GM19324 (cell line): ENCODE measurements around the gene TCF7.

Experiments used
- ATAC-seq: cut with Tn5 transposase; IDR thresholded peaks from one replicate; pipeline ENCODE4 v1.9.1; 2021; ENCODE audit warnings: mild to moderate bottlenecking, moderate library complexity; ENCODE audit not compliant: unreplicated experiment, low FRiP score

The TCF7 gene

DNA sequence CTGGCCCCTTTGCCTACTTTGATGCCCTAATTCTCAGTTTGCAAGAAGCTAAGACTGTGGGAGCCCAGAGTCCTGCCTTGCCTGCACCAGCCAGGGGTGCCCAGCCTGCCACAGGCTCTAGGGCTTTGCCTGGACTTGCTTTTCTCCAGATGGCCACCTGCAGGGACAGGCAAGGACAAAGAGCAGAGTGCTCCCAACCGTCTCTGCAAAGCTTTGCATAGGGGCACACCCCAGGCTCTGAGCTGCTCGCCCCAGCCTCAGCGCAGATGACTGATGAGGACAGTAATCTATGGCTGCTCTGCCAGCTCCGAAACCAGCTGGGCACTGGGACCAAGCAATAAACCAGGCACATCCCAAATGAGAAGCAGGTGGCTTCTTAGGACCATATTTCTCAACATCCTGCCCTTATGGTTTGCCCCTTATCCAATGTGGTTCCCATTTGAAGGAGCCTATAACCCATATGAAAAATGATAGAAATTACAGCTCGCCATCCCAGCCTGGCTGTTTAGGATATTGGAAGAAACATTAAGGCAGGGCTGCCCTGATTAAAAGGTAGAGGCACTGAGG, 25.4 kb upstream of the TCF7 start:
- no peak for ATAC-seq

GRCh38 chr5:134090522-134090921, 24.0 kb upstream of the TCF7 start:
- ATAC-seq: no peak

DNA sequence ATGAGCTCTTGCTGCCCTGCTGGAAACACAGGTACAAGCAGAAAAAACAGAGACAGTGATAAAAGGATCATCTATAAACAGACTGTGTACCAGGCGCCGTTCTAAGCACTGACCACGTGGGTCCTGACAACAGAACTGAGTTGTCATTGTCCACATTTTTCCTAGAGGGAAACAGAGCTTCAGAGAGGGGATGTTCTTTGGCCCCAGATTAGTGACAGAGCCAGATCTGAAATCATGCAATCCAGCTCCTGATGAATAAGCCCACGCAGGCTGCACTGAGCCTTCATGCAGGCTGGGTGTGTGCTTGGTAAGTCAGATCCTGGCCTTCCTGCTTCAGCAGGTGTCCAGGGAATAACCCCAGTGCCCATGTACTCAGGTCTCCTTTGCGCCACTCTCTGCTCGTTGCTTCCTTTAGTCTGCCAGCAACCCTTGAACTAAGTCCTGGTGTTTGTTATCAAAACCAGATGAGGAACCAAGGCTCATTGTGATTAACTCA, 22.8 kb upstream of the TCF7 start:
- no peak for ATAC-seq

DNA sequence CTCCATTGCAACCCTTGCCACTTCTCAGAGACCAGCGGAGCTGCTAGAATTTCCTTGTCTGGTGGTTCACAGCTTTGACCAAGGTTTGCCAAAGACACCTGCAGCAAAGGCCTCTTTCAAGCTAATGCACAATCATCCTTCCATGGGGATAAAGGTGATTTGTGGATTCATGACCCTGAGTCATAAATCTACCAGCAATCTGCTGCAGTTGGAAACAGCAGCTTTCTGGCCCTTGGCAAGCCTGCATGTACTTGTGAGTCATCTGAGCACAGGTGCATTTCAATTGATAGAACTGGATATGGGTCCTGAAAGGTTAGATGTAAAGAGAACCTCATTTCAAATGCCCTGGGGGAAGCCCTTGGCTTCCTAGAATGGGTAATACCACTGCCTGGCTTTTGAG, 21.6 kb upstream of the TCF7 start:
- no peak for ATAC-seq

DNA sequence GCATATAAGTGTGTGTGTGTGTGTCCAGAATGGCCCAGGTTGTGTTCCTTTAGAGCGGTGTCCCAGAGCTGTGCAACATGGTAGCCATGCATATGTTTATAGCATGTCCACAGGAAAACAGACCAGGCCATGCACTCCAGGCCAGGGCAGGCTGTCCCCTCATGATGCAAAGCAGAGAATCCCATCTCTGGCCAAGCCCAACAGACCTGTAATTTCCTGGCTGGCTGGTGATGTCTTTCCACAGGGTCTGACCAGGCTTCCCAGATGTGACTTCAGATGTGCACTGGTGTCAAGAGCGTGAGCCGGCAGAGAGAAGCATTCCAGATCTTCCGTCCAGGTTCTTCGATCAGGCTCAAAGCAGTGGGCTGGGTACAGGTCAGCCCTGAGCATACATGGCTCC, 21.1 kb upstream of the TCF7 start:
- no peak for ATAC-seq

- no peak for ATAC-seq
Observed at GRCh38 chr5:134095293-134095692, 19.2 kb upstream of the TCF7 start.

DNA sequence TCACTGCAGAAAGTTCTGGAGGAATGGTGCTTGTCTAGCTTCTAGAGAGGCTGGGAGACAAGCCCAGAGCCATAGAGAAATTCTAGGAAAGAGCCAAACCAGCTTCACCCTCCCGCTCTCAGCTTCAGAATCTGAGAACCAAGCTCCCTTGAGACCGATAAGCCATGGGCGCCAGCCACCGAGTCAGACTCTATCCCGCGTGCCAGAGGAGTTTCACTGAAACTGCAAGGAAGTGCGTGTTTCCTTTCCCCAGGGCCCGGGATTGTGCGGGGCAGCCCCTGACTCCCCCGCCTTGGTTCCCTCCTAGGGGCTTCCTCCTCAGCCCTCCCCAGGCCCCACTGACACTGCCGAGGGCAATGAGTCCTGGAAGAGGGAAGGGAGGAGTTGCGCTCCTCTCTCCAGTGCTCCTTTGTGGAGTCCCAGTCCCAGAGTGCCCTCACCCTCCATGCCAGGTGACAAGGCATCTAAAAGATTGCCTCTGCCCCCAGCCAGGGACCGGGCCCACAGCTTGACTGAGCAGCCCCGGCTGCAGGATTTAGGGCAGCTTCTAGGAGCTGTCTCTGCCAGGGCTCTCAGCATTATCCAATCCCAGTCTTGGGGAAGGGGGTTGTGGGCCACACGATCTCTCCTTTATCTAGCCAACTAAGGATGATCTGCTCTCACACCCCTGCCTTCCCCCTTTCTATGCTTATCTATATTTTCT, 18.4 kb upstream of the TCF7 start:
- no peak for ATAC-seq

DNA sequence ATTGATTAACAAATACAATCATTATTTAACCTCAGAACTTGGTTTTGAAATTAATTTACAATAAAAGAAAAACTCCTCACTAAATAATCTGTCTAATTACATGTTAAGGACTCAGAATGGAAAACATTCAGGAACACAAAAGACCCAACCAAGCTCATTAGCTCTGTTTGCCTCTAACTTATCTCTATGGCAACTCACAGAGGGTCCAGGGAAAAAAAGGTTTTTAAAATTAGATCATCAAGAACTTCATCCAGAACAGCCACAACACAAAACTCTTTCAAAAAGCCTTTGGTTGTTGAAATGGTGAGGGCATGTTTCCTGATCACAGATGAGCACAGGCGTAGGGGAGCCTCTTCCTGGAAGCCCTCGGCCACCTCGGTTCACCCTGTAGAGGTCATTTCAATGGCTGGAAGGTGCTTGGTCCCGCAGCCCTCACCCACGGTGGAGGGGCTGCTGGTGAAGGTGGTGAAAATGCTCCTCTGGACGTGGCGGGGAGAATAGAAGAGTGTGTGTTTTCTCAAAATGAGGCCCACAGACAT, 17.2 kb upstream of the TCF7 start:
- no peak for ATAC-seq

GRCh38 chr5:134098690-134099089, 15.8 kb upstream of the TCF7 start:
- no peak for ATAC-seq

- no peak for ATAC-seq
Observed at GRCh38 chr5:134099288-134099872, 15.1 kb upstream of the TCF7 start.

GRCh38 chr5:134099939-134100282, 14.6 kb upstream of the TCF7 start:
- no peak for ATAC-seq

- ATAC-seq: peak; percentile 82
Observed at GRCh38 chr5:134100283-134101091, 14.0 kb upstream of the TCF7 start.

- ATAC-seq: no peak
Observed at GRCh38 chr5:134101686-134102439, 12.6 kb upstream of the TCF7 start.

DNA sequence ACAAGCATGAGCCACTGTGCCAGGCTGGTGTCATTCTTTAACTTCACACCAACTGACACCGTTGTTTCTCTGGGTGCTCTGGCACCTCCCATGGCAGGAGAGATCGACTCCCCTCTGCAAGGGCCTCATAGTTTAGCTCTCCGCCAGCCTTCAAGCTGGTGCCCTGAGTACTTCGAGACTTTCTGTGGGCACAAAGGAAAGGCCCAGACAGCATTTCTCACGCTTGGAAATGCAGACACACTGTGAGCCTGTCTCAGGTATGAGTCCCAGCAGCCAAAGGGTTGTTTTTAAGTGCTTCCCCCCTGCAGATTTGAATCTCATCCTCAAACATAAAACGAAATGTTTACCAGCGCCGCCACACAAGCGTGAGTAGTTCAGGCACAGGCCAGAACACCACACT, 11.1 kb upstream of the TCF7 start:
- ATAC-seq: no peak

- ATAC-seq: no peak
Observed at GRCh38 chr5:134103998-134104654, 10.4 kb upstream of the TCF7 start.

DNA sequence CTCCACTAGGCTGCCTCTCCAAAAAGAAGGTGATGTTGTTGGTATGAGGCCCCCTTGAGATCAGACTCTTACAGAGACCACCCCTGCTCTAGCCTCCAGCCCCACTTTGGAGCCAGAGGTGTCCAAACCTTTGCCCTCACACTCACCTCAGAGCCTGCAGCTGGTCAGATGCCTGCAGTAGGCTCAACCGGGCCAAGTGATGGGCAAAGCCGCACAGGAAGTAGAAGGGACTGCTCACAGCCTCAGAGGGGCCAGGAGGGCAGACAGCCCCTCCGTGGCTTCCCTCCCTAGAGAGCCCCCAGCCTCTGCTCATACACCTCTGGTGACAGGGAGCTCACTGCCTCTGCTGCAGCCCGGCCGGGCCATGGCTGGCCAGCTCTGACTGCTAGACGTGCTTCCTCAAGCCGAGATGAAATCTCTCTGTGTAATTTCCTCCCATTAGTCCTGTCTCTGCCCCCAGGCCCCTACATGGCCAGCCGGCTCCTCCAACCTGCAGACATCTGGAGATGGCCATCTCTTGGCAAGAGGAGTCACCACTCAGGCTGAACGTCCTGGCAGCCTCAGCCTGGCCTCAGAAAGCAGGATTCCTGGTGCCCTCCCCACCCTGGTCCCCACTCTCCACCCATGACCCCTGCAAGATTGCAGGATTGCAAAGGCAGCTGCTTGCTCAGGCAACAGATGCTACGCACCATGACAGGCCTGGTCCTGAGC, 7.3 kb upstream of the TCF7 start:
- ATAC-seq: no peak

DNA sequence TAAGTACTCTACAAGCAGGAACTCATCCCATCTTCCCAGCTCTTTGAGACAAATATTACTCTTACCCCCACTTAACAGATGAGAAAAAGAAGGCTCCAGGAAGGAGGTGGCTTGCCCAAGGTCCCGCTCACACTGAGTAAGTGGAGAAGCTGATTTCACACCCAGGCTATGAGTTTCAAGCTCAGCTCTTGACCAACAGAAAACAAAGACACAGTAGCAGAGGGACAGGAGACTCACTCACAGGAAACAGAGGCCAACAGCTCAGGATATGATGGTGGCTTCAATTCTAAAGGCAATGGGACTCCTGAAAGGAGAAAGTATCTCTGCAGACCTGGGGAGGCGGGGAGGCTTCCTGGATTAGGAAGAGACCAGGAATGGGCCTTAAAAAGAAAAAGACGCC, 6.7 kb upstream of the TCF7 start:
- ATAC-seq: no peak

- no peak for ATAC-seq
Observed at GRCh38 chr5:134110382-134110781, 4.1 kb upstream of the TCF7 start.
